Adrenal gland (tissue), 12 donors: ENCODE measurements around the gene ANXA9. TPM values are rescaled to one million over a fixed set of nuclear protein-coding genes. Genes with fewer than 3 reads are reported as not detected.

Experiments used
- DNase-seq, 7 donors: peaks; one replicate each; pipeline ENCODE4 v3.0.0-alpha.2; 2019 to 2020
- H3K27ac ChIP-seq, 5 donors: fragments of 200-600 bp; sonication (generic) in 4 of 5; 1 replicate in 3 of 5; 2 replicates in 2 of 5; pipeline versions ENCODE4 v1.5.1 to v1.8.0; 2016 to 2020; ENCODE audit warnings: mild to moderate bottlenecking in 1 of 5
- H3K27me3 ChIP-seq: fragments of 200-600 bp; 2 replicates; pipeline ENCODE4 v1.8.0; 2021
- H3K36me3 ChIP-seq, 2 donors: fragments of 200-600 bp; replicated peaks in 1 of 2; 1 replicate in 1 of 2; 2 replicates in 1 of 2; pipeline versions ENCODE4 v1.5.1 to v1.8.0; 2018 to 2022
- H3K4me1 ChIP-seq, 2 donors: fragments of 200-600 bp; replicated peaks in 1 of 2; 1 replicate in 1 of 2; 2 replicates in 1 of 2; pipeline versions ENCODE4 v1.5.1 to v1.8.0; 2018 to 2021
- H3K4me3 ChIP-seq, 4 donors: fragments of 200-600 bp; sonication (generic) in 3 of 4; one replicate each; pipeline ENCODE4 v1.5.1; 2016 to 2018
- H3K9me3 ChIP-seq, 3 donors: fragments of 200-600 bp; sonication (generic) in 1 of 3; replicated peaks in 1 of 3; 1 replicate in 2 of 3; 2 replicates in 1 of 3; pipeline versions ENCODE4 v1.5.1 to v1.8.0; 2016 to 2021
- POLR2A ChIP-seq, 2 donors: fragments of 450-650 bp; IDR thresholded peaks; one replicate each; pipeline ENCODE4 v1.6.1; 2017; ENCODE audit warnings: antibody characterized with exemption in 2 of 2, mild to moderate bottlenecking in 2 of 2, moderate library complexity in 1 of 2
- WGBS, 4 donors: extraction: QIAGEN DNeasy Blood & Tissue Kit in 2 of 4; methylation state at CpG; one replicate each; pipeline versions ENCODE4 v1.1.5 to v1.1.7; 2013 to 2017; 5-methylcytosine and 5-hydroxymethylcytosine counted together
- intact Hi-C, 2 donors: fragments of 100-400 bp; cut with DNase I; formaldehyde crosslinking; loops; one replicate each; pipeline versions ENCODE4 v1.14.1 to v1.15.0; 2022 to 2023
- polyA plus RNA-seq, 3 donors: library from polyadenylated mRNA; stranded (reverse); fragments of 200-250 nt in 2 of 3; fragments of 350-450 nt in 1 of 3; fragmentation: Illumina TruSeq in 1 of 3; extraction: RNeasy Lipid Tissue Mini Kit (QIAGEN cat#74804) in 1 of 3; gene quantifications; one replicate each; pipeline ENCODE4 v1.2.3, GENCODE V29; 2013 to 2014
- total RNA-seq, 9 donors: library from RNA; depleted of rRNA in 4 of 9; stranded (reverse); fragments of >200 nt in 4 of 9; fragments of 120-200 nt in 1 of 9; fragmentation: NEBNext Ultra II Directional in 1 of 9; extraction: Animal tissue kit (Norgen Biotek cat#: 25700) in 1 of 9; gene quantifications; one replicate each; pipeline versions ENCODE4 v1.1.0 to v1.2.4, GENCODE V29; 2013 to 2023
- TF ChIP-seq, protein P1 (sequence below), 6 experiments: fragments of 450-650 bp in 4 of 6; fragments of 200-600 bp in 2 of 6; sonication (generic) in 1 of 6; IDR thresholded peaks; 1 replicate in 5 of 6; 2 replicates in 1 of 6; pipeline versions ENCODE4 v1.5.1 to v1.8.0; 2016 to 2021; ENCODE audit warnings: antibody characterized with exemption in 6 of 6, mild to moderate bottlenecking in 2 of 6, moderate library complexity in 1 of 6
- donor health status: healthy with polysubstance abuse.
- donor health status: Bipolar disorder and iron deficiency.
- donor health status: DM: yes; HTN: yes; CAD: no.
- donor health status: DM: no; HTN: no; CAD: no.
- donor health status: DM: no; HTN: no; CAD: no.
- donor health status: DM: yes; HTN: yes; CAD: no.

The ANXA9 gene
- total and polyA plus RNA-seq, 12 donors, result 0.18 to 3.2 (median 0.45) TPM

DNA sequence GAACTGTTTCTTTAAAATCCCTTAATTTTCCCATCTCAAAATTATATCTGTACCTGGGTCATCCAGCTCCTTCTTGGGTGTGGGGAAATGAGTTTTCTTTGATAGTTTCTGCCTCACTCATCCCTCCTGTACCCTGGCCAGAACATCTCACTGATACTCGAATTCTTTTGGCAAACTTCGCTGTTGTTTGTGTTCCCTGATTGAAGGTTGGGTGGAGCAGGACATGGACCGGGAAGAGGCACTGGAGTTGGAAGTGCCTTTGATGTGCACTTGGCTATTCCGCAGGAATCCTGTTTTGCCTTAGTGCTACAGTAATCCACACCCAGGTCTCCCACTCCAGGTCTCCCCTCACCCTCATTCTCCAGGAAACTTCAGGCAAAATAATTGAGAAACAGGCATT, 13.4 kb downstream of the ANXA9 start:
- intact Hi-C loops, result no loop called here
- TF ChIP-seq, protein P1, sequence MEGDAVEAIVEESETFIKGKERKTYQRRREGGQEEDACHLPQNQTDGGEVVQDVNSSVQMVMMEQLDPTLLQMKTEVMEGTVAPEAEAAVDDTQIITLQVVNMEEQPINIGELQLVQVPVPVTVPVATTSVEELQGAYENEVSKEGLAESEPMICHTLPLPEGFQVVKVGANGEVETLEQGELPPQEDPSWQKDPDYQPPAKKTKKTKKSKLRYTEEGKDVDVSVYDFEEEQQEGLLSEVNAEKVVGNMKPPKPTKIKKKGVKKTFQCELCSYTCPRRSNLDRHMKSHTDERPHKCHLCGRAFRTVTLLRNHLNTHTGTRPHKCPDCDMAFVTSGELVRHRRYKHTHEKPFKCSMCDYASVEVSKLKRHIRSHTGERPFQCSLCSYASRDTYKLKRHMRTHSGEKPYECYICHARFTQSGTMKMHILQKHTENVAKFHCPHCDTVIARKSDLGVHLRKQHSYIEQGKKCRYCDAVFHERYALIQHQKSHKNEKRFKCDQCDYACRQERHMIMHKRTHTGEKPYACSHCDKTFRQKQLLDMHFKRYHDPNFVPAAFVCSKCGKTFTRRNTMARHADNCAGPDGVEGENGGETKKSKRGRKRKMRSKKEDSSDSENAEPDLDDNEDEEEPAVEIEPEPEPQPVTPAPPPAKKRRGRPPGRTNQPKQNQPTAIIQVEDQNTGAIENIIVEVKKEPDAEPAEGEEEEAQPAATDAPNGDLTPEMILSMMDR (IDR thresholded peaks at IDR 0.05), result no peak
- 29 to 44% (median 42%) methylated on average over 4 of the region's 4 CpGs for WGBS, 4 donors
- DNase-seq, result no peak
- peak overlapping the region in 3 of 5 donors; percentile 24 to 65 (median 26) for H3K27ac ChIP-seq
- no peak overlapping the region for H3K4me3 ChIP-seq
- no peaks in the 10 kb centered on the region for H3K9me3 ChIP-seq
- H3K36me3 ChIP-seq, result peaks cover 0 to 34% of the 10 kb centered on the region in 2 donors
- no peaks in the 10 kb centered on the region for H3K27me3 ChIP-seq
- H3K4me1 ChIP-seq, result peaks cover 7 to 8% of the 10 kb centered on the region in 2 donors

DNA sequence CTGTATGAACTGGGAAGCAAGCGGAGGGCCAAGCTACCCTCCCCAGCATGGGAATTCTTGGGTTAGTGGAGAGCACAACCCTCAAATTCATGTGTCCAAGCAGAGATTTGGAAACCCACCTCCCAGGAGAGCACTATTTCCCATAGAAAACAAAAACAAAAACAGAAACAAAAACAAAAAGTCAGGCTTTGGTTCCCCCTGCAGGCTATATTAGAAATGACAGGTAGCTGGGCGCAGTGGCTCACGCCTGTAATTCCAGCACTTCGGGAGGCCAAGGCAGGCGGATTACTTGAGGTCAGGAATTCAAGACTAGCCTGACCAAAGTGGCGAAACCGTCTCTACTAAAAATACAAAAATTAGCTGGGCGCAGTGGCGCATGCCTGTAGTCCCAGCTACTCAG, 13.8 kb downstream of the ANXA9 start:
- TF ChIP-seq POLR2A (IDR thresholded peaks at IDR 0.05), result no peak
- TF ChIP-seq, protein P1 (IDR thresholded peaks at IDR 0.05), result peak; percentile 70 to 93 (median 88)
- Histone ChIP-seq H3K4me3 (no peak overlapping the region), H3K36me3 (peaks cover 0 to 34% of the 10 kb centered on the region in 2 donors), H3K27me3 (no peaks in the 10 kb centered on the region), H3K4me1 (peaks cover 7 to 8% of the 10 kb centered on the region in 2 donors), H3K27ac (peak overlapping the region in 3 of 5 donors; percentile 24 to 65 (median 26)), H3K9me3 (no peaks in the 10 kb centered on the region)
- intact Hi-C loops, result no loop called here
- DNase-seq, result peak in 6 of 7 donors; percentile 34 to 79 (median 64)
- WGBS, 4 donors, result 21 to 26% (median 24%) methylated on average over 9 of the region's 9 CpGs

GRCh38 chr1:150997126-150997872, 15.2 kb downstream of the ANXA9 start:
- WGBS, 4 donors, result 77 to 86% (median 82%) methylated on average over 19 to 20 of the region's 20 CpGs
- Histone ChIP-seq H3K4me3 (no peak overlapping the region), H3K9me3 (no peaks in the 10 kb centered on the region), H3K36me3 (peaks cover 0 to 45% of the 10 kb centered on the region in 2 donors), H3K4me1 (peaks cover 7 to 10% of the 10 kb centered on the region in 2 donors), H3K27ac (no peak overlapping the region), H3K27me3 (no peaks in the 10 kb centered on the region)
- DNase-seq, result no peak
- intact Hi-C loops, result no loop called here
- TF ChIP-seq POLR2A (IDR thresholded peaks at IDR 0.05), result no peak
- TF ChIP-seq, protein P1 (IDR thresholded peaks at IDR 0.05), result no peak

GRCh38 chr1:150997949-150998348, 15.9 kb downstream of the ANXA9 start:
- Histone ChIP-seq H3K9me3 (no peaks in the 10 kb centered on the region), H3K36me3 (peaks cover 0 to 51% of the 10 kb centered on the region in 2 donors), H3K27ac (no peak overlapping the region), H3K27me3 (no peaks in the 10 kb centered on the region), H3K4me3 (no peak overlapping the region), H3K4me1 (peaks cover 7 to 17% of the 10 kb centered on the region in 2 donors)
- no peak for DNase-seq
- WGBS, 4 donors, result 65 to 92% (median 71%) methylated on average over 4 to 5 of the region's 5 CpGs
- intact Hi-C loops, result no loop called here
- TF ChIP-seq, protein P1 (IDR thresholded peaks at IDR 0.05), result no peak
